K562 (cell line): ENCODE measurements around the gene PIEZO2.

Source experiments
- ADNP ChIP-seq: fragments of 200-800 bp; sonication (Bioruptor generic); IDR thresholded peaks from 2 replicates; pipeline ENCODE4 v1.6.1; 2016; ENCODE audit warnings: missing genetic modification characterization, missing compliant biosample characterization
- CBX3 ChIP-seq, 2 experiments: IDR thresholded peaks; 1 replicate in 1 of 2; 2 replicates in 1 of 2; pipeline ENCODE4 v1.6.1; 2012; ENCODE audit warnings: inconsistent platforms in 2 of 2, low read length in 2 of 2, borderline replicate concordance in 1 of 2, control low read depth in 1 of 2
- CTCF ChIP-seq, 3 experiments: IDR thresholded peaks in 2 of 3; conservative IDR thresholded peaks in 1 of 3; 2 replicates each; pipeline ENCODE4 v1.5.1; 2011 to 2012; ENCODE audit warnings: low read length in 3 of 3, mild to moderate bottlenecking in 3 of 3, control low read depth in 2 of 3, improper control_type of control experiment in 1 of 3, inconsistent platforms in 1 of 3, low read depth in 1 of 3, mixed read lengths in 1 of 3, moderate library complexity in 1 of 3; ENCODE audit not compliant: insufficient read depth in 2 of 3
- ETV6 ChIP-seq, 3 experiments: fragments of 150-350 bp in 1 of 3; sonication (generic) in 1 of 3; formaldehyde crosslinking in 1 of 3; IDR thresholded peaks; 2 replicates each; pipeline versions ENCODE4 v1.6.1 to v1.8.0; 2014 to 2022; ENCODE audit warnings: borderline replicate concordance in 2 of 3, low read depth in 2 of 3, antibody characterized with exemption in 1 of 3, low read length in 1 of 3, mild to moderate bottlenecking in 1 of 3, missing genetic modification reagents in 1 of 3
- HCFC1 ChIP-seq: IDR thresholded peaks from 2 replicates; pipeline ENCODE4 v1.6.1; 2012; ENCODE audit warnings: low read depth, low read length, improper control_type of control experiment
- OTX1 ChIP-seq: fragments of 450-650 bp; formaldehyde crosslinking; IDR thresholded peaks from 2 replicates; pipeline ENCODE4 v1.4.0; 2022; ENCODE audit warnings: mild to moderate bottlenecking
- POLR2A ChIP-seq: fragments of 450-650 bp; conservative IDR thresholded peaks from 2 replicates; pipeline ENCODE4 v1.6.1; 2016
- POLR2AphosphoS2 ChIP-seq: IDR thresholded peaks from 2 replicates; pipeline ENCODE4 v1.6.1; 2012; ENCODE audit warnings: low read length, improper control_type of control experiment
- SP1 ChIP-seq: sonication (generic); formaldehyde crosslinking; IDR thresholded peaks from 2 replicates; pipeline ENCODE4 v1.8.1; 2022; ENCODE audit warnings: mild to moderate bottlenecking, missing genetic modification reagents
- TOE1 ChIP-seq, 2 experiments: fragments of 450-650 bp in 1 of 2; sonication (generic) in 1 of 2; formaldehyde crosslinking in 1 of 2; IDR thresholded peaks; 2 replicates each; pipeline versions ENCODE4 v1.7.1 to v1.8.0; 2016 to 2022; ENCODE audit warnings: borderline replicate concordance in 2 of 2, mild to moderate bottlenecking in 2 of 2, antibody characterized with exemption in 1 of 2, inconsistent platforms in 1 of 2, low read depth in 1 of 2, missing genetic modification reagents in 1 of 2, moderate library complexity in 1 of 2
- ZNF239 ChIP-seq: fragments of 250-450 bp; sonication (Bioruptor Pico); IDR thresholded peaks from 2 replicates; pipeline ENCODE4 v1.4.0; 2020; ENCODE audit warnings: mild to moderate bottlenecking

GRCh38 chr18:10875811-10876210 is 273.6 kb downstream of the PIEZO2 start:
- TF ChIP-seq POLR2A (no peak), ADNP (no peak), TOE1 (IDR thresholded peaks at IDR 0.05; ENCODE audit: borderline replicate concordance) (no peak), TOE1 (CRISPR knock-in tag; IDR thresholded peaks at IDR 0.05; ENCODE audit: borderline replicate concordance, low read depth) (no peak), OTX1 (no peak), ETV6 (IDR thresholded peaks at IDR 0.05; ENCODE audit: borderline replicate concordance in 1 of 2, low read depth in 2 of 2, low read length in 1 of 2) (no peak), ETV6 (CRISPR knock-in tag; IDR thresholded peaks at IDR 0.05; ENCODE audit: borderline replicate concordance) (no peak), HCFC1 (no peak), POLR2AphosphoS2 (no peak), SP1 (CRISPR knock-in tag) (no peak), ZNF239 (CRISPR knock-in tag) (no peak), CTCF (IDR thresholded peaks at IDR 0.05 in 2 of 3, conservative IDR thresholded peaks at IDR 0.05 in 1 of 3; ENCODE audit: insufficient read depth in 2 of 3, low read depth in 1 of 3, low read length in 3 of 3) (no peak), CBX3 (IDR thresholded peaks at IDR 0.05; ENCODE audit: borderline replicate concordance in 1 of 2, low read length in 2 of 2) (no peak)
